Smooth muscle cell (in vitro differentiated cells): ENCODE measurements around the gene LDLRAD3. TPM values are rescaled to one million over a fixed set of nuclear protein-coding genes. Genes with fewer than 3 reads are reported as not detected.
A peak's percentile ranks its signal among the peaks of the same experiment; 100 is the strongest.

ENCODE experiments used
- DNase-seq: peaks from one replicate; lab custom pipeline; 2025; ENCODE audit not compliant: unreplicated experiment; lab: John Stamatoyannopoulos, UW
- H2AFZ ChIP-seq: fragments of 200-600 bp; sonication (generic); 2 replicates; pipeline ENCODE4 v1.6.0; 2016; ENCODE audit warnings: antibody characterized with exemption, low read depth, mild to moderate bottlenecking
- H3F3A ChIP-seq: fragments of 200-600 bp; sonication (generic); 2 replicates; pipeline ENCODE4 v1.6.0; 2017; ENCODE audit warnings: antibody characterized with exemption, low read depth
- H3K27ac ChIP-seq: fragments of 200-600 bp; sonication (generic); 2 replicates; pipeline ENCODE4 v1.5.1; 2016; ENCODE audit warnings: low read depth, mild to moderate bottlenecking
- H3K27me3 ChIP-seq: fragments of 200-600 bp; sonication (generic); 2 replicates; pipeline ENCODE4 v1.6.1; 2016; ENCODE audit warnings: low read depth, mild to moderate bottlenecking
- H3K36me3 ChIP-seq: fragments of 200-600 bp; sonication (generic); 2 replicates; pipeline ENCODE4 v1.5.1; 2016; ENCODE audit warnings: low read depth
- H3K4me1 ChIP-seq: fragments of 200-600 bp; sonication (generic); 2 replicates; pipeline ENCODE4 v1.5.1; 2016; ENCODE audit warnings: low read depth
- H3K4me2 ChIP-seq: fragments of 200-600 bp; sonication (generic); 2 replicates; pipeline ENCODE4 v1.6.0; 2016; ENCODE audit warnings: mild to moderate bottlenecking
- H3K4me3 ChIP-seq: fragments of 200-600 bp; sonication (generic); 2 replicates; pipeline ENCODE4 v1.5.1; 2016; ENCODE audit warnings: mild to moderate bottlenecking
- H3K79me2 ChIP-seq: fragments of 200-600 bp; sonication (generic); 2 replicates; pipeline ENCODE4 v1.6.0; 2016; ENCODE audit warnings: low read depth, mild to moderate bottlenecking
- H3K9ac ChIP-seq: fragments of 200-600 bp; sonication (generic); 2 replicates; pipeline ENCODE4 v1.6.0; 2016; ENCODE audit warnings: low read depth
- H3K9me3 ChIP-seq: fragments of 200-600 bp; sonication (generic); replicated peaks from 2 replicates; pipeline ENCODE4 v1.5.1; 2016; ENCODE audit warnings: low read depth
- H4K20me1 ChIP-seq: fragments of 200-600 bp; sonication (generic); 2 replicates; pipeline ENCODE4 v1.6.0; 2016; ENCODE audit warnings: low read depth
- WGBS: methylation state at CpG from one replicate; pipeline ENCODE4 v1.1.7; 2016; ENCODE audit warnings: low lambda C conversion rate; 5-methylcytosine and 5-hydroxymethylcytosine counted together
- polyA plus RNA-seq: library from polyadenylated mRNA; unstranded; fragments of >200 nt; fragmentation: Nextera tagmentation; extraction: Ambion mirVana; gene quantifications from 2 replicates; pipeline ENCODE4 v1.2.1, GENCODE V29; 2016
- total RNA-seq: library from RNA; depleted of rRNA; stranded (reverse); fragments of >200 nt; gene quantifications from 2 replicates; pipeline ENCODE4 v1.2.3, GENCODE V29; 2014
- TF ChIP-seq, protein P1 (sequence below): fragments of 200-600 bp; sonication (generic); IDR thresholded peaks from 2 replicates; pipeline ENCODE4 v1.5.1; 2017; ENCODE audit warnings: borderline replicate concordance, mild to moderate bottlenecking, antibody characterized with exemption; ENCODE audit not compliant: insufficient read depth, poor library complexity, severe bottlenecking

The LDLRAD3 gene
- total and polyA plus RNA-seq, 2 experiments from 2014 or later: 6.1 to 10.0 TPM

DNA sequence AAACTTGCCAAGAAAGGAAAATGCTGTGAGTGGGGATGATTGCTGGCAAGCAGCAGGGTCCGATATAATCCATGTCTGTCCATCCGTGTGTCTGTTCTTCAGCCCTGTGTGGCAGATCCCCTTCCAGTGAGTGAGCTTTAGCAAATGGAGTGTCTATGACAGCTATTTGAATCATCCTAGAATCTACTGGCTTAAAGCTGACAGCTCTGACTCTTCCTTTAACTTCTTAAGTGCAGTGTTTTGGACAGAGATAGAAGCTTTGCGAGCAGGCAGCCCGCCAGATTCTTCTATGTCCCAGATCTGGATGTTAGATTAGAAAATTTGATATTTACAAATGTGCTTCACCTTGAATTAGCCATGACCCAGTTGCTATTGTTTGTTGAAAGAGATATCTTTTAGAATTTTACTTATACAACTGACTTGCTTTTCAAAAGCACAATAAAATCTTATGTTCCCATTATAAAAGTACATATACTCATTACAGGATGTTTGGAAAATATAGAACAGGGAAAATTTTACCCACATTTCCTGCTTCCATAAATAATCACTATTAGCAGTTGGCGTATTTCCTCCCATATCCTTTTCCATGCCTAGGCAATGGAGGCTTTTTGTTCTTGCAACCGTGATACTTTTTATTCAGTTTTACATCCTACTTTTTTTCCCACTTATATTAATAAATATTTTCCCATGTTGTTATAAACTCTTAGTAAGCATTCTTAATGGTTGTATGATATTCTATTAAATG is 220.8 kb downstream of the LDLRAD3 start:
- Histone ChIP-seq H4K20me1 (no peaks in the 10 kb centered on the region), H3K4me2 (peak overlapping the region; percentile 58), H3K4me3 (no peak overlapping the region), H3K79me2 (no peaks in the 10 kb centered on the region), H3K9ac (no peak overlapping the region), H3K27ac (no peak overlapping the region), H2AFZ (no peak overlapping the region), H3K36me3 (no peaks in the 10 kb centered on the region), H3K27me3 (no peaks in the 10 kb centered on the region), H3K4me1 (peaks cover 12% of the 10 kb centered on the region), H3F3A (peaks cover 9% of the 10 kb centered on the region), H3K9me3 (no peaks in the 10 kb centered on the region)
- 49% methylated on average over 6 of the region's 6 CpGs for WGBS
- DNase-seq: no peak
- TF ChIP-seq, protein P1, sequence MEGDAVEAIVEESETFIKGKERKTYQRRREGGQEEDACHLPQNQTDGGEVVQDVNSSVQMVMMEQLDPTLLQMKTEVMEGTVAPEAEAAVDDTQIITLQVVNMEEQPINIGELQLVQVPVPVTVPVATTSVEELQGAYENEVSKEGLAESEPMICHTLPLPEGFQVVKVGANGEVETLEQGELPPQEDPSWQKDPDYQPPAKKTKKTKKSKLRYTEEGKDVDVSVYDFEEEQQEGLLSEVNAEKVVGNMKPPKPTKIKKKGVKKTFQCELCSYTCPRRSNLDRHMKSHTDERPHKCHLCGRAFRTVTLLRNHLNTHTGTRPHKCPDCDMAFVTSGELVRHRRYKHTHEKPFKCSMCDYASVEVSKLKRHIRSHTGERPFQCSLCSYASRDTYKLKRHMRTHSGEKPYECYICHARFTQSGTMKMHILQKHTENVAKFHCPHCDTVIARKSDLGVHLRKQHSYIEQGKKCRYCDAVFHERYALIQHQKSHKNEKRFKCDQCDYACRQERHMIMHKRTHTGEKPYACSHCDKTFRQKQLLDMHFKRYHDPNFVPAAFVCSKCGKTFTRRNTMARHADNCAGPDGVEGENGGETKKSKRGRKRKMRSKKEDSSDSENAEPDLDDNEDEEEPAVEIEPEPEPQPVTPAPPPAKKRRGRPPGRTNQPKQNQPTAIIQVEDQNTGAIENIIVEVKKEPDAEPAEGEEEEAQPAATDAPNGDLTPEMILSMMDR: no peak

DNA sequence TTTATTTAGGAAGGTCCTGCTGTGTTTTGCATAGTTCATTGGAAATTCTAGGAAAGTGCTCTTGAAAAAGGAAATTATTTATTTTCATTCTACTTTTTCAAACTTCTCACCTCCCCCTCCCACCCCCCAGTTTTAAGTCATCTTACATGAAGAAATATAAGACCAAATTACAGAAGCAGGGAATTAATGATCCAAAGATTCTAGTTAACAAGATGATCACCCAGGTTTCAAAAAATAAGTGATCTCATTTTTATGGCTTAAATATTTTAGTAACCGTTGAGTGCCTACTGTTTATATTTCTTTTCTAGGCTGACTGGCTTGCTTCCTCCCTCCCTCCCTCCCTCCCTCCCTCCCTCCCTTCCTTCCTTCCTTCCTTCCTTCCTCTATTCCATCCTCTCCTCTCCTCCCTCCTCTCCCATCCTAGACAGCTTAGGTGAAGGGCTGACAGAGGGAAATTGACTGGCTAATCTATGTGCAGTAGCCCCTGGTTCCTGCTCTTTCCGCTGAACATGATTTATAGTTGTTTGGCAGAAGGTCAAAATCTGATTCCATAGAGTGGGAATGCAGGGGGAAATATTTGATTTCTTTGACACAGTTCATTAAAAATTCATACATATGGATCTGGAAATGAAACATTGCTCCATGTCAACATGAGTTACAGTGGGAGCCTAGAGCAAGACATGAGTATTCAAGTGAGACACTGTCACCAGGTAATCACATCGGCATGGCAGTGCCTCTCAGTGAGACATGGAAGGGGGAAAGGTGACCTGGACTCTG is 221.9 kb downstream of the LDLRAD3 start:
- Histone ChIP-seq H3K9me3 (no peaks in the 10 kb centered on the region), H3K4me2 (no peak overlapping the region), H3K27me3 (no peaks in the 10 kb centered on the region), H2AFZ (no peak overlapping the region), H3K4me1 (peaks cover 12% of the 10 kb centered on the region), H3F3A (peaks cover 9% of the 10 kb centered on the region), H4K20me1 (no peaks in the 10 kb centered on the region), H3K4me3 (no peak overlapping the region), H3K79me2 (no peaks in the 10 kb centered on the region), H3K9ac (no peak overlapping the region), H3K36me3 (no peaks in the 10 kb centered on the region), H3K27ac (no peak overlapping the region)
- no peak for DNase-seq
- WGBS: 84% methylated on average over 3 of the region's 3 CpGs
- TF ChIP-seq, protein P1: no peak

DNA sequence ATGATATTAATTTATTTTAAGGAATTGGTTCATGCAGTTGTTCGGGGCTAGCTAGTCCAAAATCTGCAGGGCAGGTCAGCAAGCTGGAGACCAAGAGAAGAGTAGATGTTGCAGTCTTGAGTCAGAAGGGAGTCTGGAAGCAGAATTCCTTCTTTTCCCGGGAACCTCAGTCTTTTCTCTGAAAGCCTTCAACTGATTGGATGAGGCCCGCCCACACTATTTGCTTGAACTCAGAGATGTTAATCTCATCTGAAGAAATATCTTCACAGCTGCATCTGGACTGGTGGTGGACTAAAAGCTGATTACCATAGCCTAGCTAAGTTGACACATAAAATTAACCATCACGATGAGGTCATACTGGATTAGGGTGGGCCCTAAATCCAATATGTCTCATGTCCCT is 223.2 kb downstream of the LDLRAD3 start:
- H3K9me3 ChIP-seq: peaks cover 7% of the 10 kb centered on the region
- H3K36me3 ChIP-seq: no peaks in the 10 kb centered on the region
- no peaks in the 10 kb centered on the region for H3K79me2 ChIP-seq
- H3K4me2 ChIP-seq: no peak overlapping the region
- H3K4me3 ChIP-seq: no peak overlapping the region
- H3F3A ChIP-seq: peaks cover 2% of the 10 kb centered on the region
- no peak overlapping the region for H3K27ac ChIP-seq
- WGBS: 77% methylated on average over 4 of the region's 4 CpGs
- DNase-seq: no peak
- H2AFZ ChIP-seq: no peak overlapping the region
- TF ChIP-seq, protein P1: no peak
- H3K9ac ChIP-seq: no peak overlapping the region
- H3K4me1 ChIP-seq: peaks cover 12% of the 10 kb centered on the region
- no peaks in the 10 kb centered on the region for H4K20me1 ChIP-seq
- H3K27me3 ChIP-seq: no peaks in the 10 kb centered on the region
